Activated T-helper 1 cell treated with anti-CD3 and anti-CD28 coated beads, Interleukin-12 subunit alpha, Interleukin-12 subunit beta, Interleukin-2, Interleukin-4 antibody, amounts not matched to agents 30 ng/mL and 10 ng/mL and 1 ng/mL, durations not matched to agents 14 hours and 24 hours and 36 hours (primary cell): ENCODE results near the gene ATOH8. TPM values are rescaled to one million over a fixed set of nuclear protein-coding genes. Genes with fewer than 3 reads are reported as not detected.

Experiments used
- DNase-seq: peaks from one replicate; pipeline ENCODE4 v3.0.0; 2021; ENCODE audit warnings: low spot score
- H3K27ac Mint-ChIP-seq: one replicate; pipeline ENCODE4 v1.8.0; 2021; ENCODE audit warnings: mild to moderate bottlenecking, mixed read lengths
- H3K27me3 Mint-ChIP-seq: one replicate; pipeline ENCODE4 v1.8.0; 2022; ENCODE audit warnings: mild to moderate bottlenecking, moderate library complexity, mixed read lengths; ENCODE audit not compliant: insufficient read depth
- H3K36me3 Mint-ChIP-seq: one replicate; pipeline ENCODE4 v1.8.0; 2021; ENCODE audit warnings: low read depth, mixed read lengths
- H3K4me1 Mint-ChIP-seq: one replicate; pipeline ENCODE4 v1.8.0; 2021; ENCODE audit warnings: low read depth, mixed read lengths
- H3K4me3 Mint-ChIP-seq: one replicate; pipeline ENCODE4 v1.8.0; 2021; ENCODE audit warnings: mild to moderate bottlenecking, moderate library complexity, mixed read lengths
- H3K9me3 Mint-ChIP-seq: one replicate; pipeline ENCODE4 v1.8.0; 2021; ENCODE audit warnings: mixed read lengths
- intact Hi-C: fragments of 100-400 bp; cut with micrococcal nuclease; formaldehyde crosslinking; loops from one replicate; pipeline ENCODE4 v1.15.1; 2024
- total RNA-seq: library from RNA; stranded (reverse); gene quantifications from 2 replicates; pipeline ENCODE4 v1.2.3, GENCODE V29; 2022

ATOH8 gene
- total RNA-seq, 1 donor from 2014 or later = 0.47 TPM

DNA sequence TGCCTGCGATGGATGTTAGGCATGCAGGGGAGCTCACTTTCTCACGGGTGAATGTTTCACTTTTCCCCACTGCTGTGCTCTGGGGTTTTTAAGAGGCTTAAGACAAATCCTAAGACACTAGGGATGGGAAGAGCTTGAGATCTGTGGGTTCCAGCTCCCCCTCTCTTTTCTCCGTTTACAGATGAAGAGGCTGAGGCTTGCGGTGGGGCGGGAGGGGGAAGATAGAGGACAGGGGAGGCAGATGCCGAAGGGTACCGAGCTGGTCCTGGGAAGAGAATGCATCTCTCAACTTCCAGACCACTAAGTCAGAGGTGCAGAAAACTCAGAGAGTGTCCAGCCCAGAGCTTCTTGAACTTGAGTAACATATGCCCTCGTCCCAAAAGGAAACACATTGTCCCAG is 8.2 kb upstream of the ATOH8 start:
- H3K36me3 Mint-ChIP-seq = no peaks in the 10 kb centered on the region
- no peaks in the 10 kb centered on the region for H3K9me3 Mint-ChIP-seq
- no peak for DNase-seq
- intact Hi-C loops = no loop called here
- H3K27me3 Mint-ChIP-seq = peaks cover 52% of the 10 kb centered on the region
- no peak overlapping the region for H3K27ac Mint-ChIP-seq
- no peak overlapping the region for H3K4me3 Mint-ChIP-seq
- peaks cover 4% of the 10 kb centered on the region for H3K4me1 Mint-ChIP-seq

DNA sequence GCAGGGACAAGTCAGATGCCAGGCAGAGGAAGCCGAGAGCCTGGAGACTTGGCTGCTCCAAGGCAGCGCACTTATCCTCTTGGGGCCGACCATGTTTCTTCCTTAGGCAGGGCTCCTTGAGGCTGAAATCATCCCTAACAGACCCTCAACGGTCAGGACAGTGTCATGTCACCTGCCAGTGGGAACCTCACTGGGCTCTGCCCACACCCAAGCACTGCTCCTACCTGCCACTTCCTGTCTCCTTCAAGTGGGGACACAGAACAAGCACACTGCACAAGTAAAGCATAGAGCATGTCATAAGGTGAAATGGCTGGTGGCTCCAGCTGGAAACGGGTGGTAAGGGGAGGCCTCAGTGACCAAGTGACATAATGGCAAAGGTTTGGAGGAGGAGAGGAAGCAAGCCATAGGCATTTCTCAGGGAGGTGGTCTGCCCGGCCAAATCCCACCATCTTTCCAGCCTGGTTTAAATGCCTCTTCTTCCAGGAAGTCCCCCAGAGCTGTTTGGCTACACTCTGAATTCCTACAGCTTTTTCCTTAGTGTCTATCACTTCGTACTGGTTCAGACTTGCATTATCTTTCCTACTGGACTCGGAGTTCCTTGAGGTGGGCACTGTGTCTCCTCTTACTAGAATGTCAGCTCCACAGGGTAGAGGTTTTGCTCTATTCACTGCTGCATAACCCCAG is 7.3 kb upstream of the ATOH8 start:
- Mint-ChIP-seq H3K27me3 (peaks cover 54% of the 10 kb centered on the region), H3K4me1 (peaks cover 4% of the 10 kb centered on the region), H3K27ac (no peak overlapping the region), H3K36me3 (no peaks in the 10 kb centered on the region), H3K4me3 (no peak overlapping the region), H3K9me3 (no peaks in the 10 kb centered on the region)
- DNase-seq = no peak
- intact Hi-C loops = no loop called here

- H3K4me3 Mint-ChIP-seq = no peak overlapping the region
- H3K36me3 Mint-ChIP-seq = no peaks in the 10 kb centered on the region
- no peak for DNase-seq
- peaks cover 4% of the 10 kb centered on the region for H3K4me1 Mint-ChIP-seq
- no peak overlapping the region for H3K27ac Mint-ChIP-seq
- H3K27me3 Mint-ChIP-seq = peaks cover 55% of the 10 kb centered on the region
- no peaks in the 10 kb centered on the region for H3K9me3 Mint-ChIP-seq
- intact Hi-C loops = no loop called here
These were observed 6.3 kb upstream of the ATOH8 start for GRCh38 chr2:85747441-85747840.

DNA sequence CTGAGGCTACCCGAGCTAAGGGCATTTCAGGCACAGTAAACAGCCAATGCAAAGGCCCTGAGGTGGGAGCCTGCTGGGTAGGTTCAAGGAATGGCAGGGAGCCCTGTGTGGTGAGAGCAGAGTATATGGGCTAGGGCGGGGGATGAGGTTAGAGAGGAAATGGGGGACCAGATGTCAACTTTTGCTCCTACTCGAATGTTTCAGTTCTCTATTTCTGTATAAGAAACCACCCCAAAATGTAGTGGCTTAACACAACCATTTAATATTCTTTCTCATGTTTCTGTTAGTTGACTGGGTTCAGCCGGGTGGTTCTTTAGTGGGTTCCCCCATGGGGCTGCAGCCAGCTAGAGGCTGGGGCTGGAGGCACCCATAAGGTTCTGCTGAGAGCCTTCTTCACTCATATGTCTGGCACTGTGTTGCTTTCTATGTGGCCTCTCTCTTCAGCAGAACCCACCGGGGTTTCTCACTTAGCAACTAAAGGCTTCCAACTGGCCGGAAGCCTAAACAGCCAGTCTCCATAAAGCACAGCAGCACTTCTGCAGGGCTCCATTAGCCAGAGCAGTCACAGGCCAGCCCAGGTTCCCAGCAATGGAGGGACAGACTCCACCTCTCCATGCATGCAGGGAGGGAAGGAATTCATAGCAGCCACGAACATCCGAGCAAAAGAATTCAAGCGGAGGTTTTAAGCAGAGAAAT is 5.6 kb upstream of the ATOH8 start:
- Mint-ChIP-seq H3K36me3 (no peaks in the 10 kb centered on the region), H3K27ac (no peak overlapping the region), H3K4me3 (no peak overlapping the region), H3K4me1 (peaks cover 4% of the 10 kb centered on the region), H3K9me3 (no peaks in the 10 kb centered on the region), H3K27me3 (peaks cover 59% of the 10 kb centered on the region)
- no peak for DNase-seq
- intact Hi-C loops = no loop called here

GRCh38 chr2:85748985-85749875 is 4.6 kb upstream of the ATOH8 start:
- Mint-ChIP-seq H3K36me3 (no peaks in the 10 kb centered on the region), H3K27me3 (peaks cover 52% of the 10 kb centered on the region), H3K27ac (no peak overlapping the region)

DNA sequence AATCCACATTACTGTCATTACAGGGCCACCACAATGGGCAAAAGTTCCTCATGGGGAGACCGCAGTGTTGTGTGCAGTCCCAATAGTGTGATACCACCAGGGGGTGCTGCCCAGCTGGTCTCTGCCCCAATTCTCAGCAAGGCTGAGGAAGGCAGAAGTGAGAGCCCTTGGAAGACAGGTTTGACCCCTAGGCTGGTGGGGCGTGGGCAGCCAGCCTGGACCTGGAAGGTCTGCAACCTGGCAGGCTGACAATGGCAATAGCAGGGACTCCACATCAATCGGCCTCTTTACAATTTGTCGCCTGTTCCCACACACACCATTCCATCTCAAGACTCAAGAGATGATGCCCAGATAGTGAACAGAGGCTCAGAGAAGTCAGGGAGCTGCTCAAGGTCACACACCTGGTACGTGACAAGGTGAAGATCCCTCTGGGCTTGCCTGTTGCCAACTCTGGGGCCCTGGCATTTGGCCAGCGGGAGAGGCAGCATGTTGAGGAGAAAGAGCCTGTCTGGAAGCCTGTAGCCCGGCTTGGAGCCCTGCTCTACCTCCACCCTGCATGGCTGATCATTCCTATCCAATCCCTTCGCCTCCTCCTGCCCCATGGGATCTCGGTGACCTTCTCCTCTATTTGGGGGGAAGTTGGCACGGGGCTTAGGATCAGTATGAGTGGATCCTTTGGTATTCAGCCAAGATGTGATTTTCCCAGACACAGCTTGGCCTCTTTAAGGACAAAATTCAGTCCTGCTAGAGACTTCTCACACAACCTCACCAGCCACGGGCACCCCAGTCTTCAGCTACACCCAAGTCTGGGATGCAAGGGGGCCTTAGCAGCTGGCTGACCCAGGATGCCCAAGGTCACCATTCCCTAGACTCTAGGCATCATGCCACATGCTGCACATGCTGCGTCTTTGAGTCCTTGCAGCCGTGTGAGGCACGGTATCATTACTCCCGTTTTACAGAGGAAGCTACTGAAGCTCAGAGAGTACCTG is 2.9 kb upstream of the ATOH8 start:
- Mint-ChIP-seq H3K27me3 (peaks cover 52% of the 10 kb centered on the region), H3K4me3 (no peak overlapping the region)

More at GRCh38 chr2:85748985-85749875, 4.6 kb upstream of the ATOH8 start:
- no peak for DNase-seq
- Mint-ChIP-seq H3K4me3 (no peak overlapping the region), H3K4me1 (no peaks in the 10 kb centered on the region), H3K9me3 (no peaks in the 10 kb centered on the region)
- intact Hi-C loops = no loop called here

GRCh38 chr2:85751627-85752026 is 2.2 kb upstream of the ATOH8 start:
- Mint-ChIP-seq H3K27me3 (peaks cover 54% of the 10 kb centered on the region), H3K9me3 (no peaks in the 10 kb centered on the region), H3K27ac (no peak overlapping the region), H3K36me3 (no peaks in the 10 kb centered on the region), H3K4me3 (peak overlapping the region; percentile 29), H3K4me1 (peaks cover 13% of the 10 kb centered on the region)
- intact Hi-C loops = loop anchor here (5.0 kb wide), 1 partner anchor 286 kb away; no protein-coding TSS in a partner anchor
- DNase-seq = no peak

More for the DNA sequence above, 2.9 kb upstream of the ATOH8 start:
- peak; percentile 47 for DNase-seq
- intact Hi-C loops = loop anchor here (1.0 to 5.0 kb wide), 5 partner anchors 53 to 329 kb away; no protein-coding TSS in a partner anchor
- Mint-ChIP-seq H3K27ac (no peak overlapping the region), H3K9me3 (no peaks in the 10 kb centered on the region), H3K4me1 (peaks cover 13% of the 10 kb centered on the region), H3K36me3 (no peaks in the 10 kb centered on the region)

DNA sequence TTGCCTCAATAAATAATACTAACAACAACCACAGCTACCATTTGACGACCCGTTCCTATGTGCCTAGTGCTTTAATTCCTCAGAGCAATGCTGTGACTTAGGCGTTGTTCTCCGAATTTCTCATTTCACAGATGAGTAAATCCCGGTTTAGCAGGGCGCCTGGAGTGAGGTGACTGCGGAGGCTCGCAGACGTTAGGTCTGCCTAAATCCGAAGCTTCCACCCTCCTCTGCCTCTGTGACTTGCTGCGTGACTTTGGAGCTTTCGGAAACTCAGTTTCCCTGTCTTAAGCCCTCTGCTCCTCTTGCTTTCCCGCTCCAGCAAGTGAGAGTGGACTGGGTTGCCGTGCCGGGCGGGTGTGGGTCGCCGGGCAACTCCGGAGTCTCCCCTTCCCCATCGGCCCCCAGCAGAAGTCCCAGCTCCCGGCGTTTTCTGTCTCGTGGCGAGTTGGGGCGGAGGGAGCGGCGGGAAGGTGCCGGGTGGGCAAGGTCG is 711 bp upstream of the ATOH8 start:
- no peak overlapping the region for H3K27ac Mint-ChIP-seq
- no peak for DNase-seq
- peaks cover 13% of the 10 kb centered on the region for H3K4me1 Mint-ChIP-seq
- H3K9me3 Mint-ChIP-seq = no peaks in the 10 kb centered on the region
- peak overlapping the region; percentile 58 for H3K4me3 Mint-ChIP-seq
- H3K36me3 Mint-ChIP-seq = no peaks in the 10 kb centered on the region
- peaks cover 64% of the 10 kb centered on the region for H3K27me3 Mint-ChIP-seq
- intact Hi-C loops = loop anchor here (5.0 kb wide), 1 partner anchor 284 kb away; no protein-coding TSS in a partner anchor

DNA sequence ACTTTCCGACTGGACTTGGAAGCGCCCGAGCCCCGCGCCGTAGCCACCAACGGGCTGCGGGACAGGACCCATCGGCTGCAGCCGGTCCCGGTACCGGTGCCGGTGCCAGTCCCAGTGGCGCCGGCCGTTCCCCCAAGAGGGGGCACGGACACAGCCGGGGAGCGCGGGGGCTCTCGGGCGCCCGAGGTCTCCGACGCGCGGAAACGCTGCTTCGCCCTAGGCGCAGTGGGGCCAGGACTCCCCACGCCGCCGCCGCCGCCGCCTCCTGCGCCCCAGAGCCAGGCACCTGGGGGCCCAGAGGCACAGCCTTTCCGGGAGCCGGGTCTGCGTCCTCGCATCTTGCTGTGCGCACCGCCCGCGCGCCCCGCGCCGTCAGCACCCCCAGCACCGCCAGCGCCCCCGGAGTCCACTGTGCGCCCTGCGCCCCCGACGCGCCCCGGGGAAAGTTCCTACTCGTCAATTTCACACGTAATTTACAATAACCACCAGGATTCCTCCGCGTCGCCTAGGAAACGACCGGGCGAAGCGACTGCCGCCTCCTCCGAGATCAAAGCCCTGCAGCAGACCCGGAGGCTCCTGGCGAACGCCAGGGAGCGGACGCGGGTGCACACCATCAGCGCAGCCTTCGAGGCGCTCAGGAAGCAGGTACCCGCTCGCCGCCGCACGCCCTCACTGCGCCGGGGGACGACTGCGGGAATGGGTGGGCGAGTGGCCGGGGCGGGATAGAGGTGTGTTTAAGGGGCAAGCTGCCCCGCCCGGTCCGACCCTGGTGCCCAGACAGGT is 713 bp downstream of the ATOH8 start:
- peaks cover 13% of the 10 kb centered on the region for H3K4me1 Mint-ChIP-seq
- peak; percentile 37 for DNase-seq
- H3K36me3 Mint-ChIP-seq = no peaks in the 10 kb centered on the region
- peaks cover 57% of the 10 kb centered on the region for H3K27me3 Mint-ChIP-seq
- H3K9me3 Mint-ChIP-seq = no peaks in the 10 kb centered on the region
- peak overlapping the region; percentile 52 for H3K27ac Mint-ChIP-seq
- intact Hi-C loops = loop anchor here (1.0 to 5.0 kb wide), 2 partner anchors 75 to 283 kb away; no protein-coding TSS in a partner anchor
- peak overlapping the region; percentile 86 for H3K4me3 Mint-ChIP-seq

GRCh38 chr2:85755122-85756027 is 1.6 kb downstream of the ATOH8 start:
- Mint-ChIP-seq H3K27me3 (peaks cover 56% of the 10 kb centered on the region), H3K27ac (no peak overlapping the region), H3K4me1 (peaks cover 13% of the 10 kb centered on the region), H3K4me3 (peak overlapping the region; percentile 86), H3K9me3 (no peaks in the 10 kb centered on the region), H3K36me3 (no peaks in the 10 kb centered on the region)
- DNase-seq = peak; percentile 9
- intact Hi-C loops = no loop called here
